ENCODE results near the gene SPATS2. TPM values are rescaled to one million over a fixed set of nuclear protein-coding genes. Genes with fewer than 3 reads are reported as not detected.

SPATS2 gene
- total RNA-seq, 2 experiments from 2014 or later, result 8.5 to 9.1 TPM

DNA sequence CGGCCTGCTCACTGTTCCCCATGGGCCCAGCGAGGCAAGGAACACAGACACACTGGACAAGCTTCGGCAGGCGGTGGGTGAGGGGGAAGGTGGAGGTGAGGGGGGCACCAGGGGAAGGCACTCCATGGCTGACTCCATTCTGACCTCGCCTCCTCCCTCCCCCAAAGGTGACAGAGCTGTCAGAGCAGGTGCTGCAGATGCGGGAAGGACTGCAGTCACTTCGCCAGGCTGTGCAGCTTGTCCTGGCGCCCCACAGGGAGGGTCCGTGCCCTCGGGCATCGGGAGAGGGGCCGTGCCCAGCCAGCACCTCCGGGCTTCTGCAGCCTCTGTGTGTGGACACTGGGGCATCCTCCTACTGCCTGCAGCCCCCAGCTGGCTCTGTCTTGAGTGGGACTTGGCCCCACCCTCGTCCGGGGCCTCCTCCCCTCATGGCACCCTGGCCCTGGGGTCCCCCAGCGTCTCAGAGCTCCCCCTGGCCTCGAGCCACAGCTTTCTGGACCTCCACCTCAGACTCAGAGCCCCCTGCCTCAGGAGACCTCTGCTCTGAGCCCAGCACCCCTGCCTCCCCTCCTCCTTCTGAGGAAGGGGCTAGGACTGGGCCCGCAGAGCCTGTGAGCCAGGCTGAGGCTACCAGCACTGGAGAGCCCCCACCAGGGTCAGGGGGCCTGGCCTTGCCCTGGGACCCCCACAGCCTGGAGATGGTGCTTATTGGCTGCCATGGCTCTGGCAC, 190.1 kb downstream of the SPATS2 start:
- DNase-seq, result no peak
- Mint-ChIP-seq H3K27me3 (no peaks in the 10 kb centered on the region), H3K27ac (no peak overlapping the region), H3K36me3 (peaks cover 18% of the 10 kb centered on the region), H3K4me3 (no peak overlapping the region), H3K4me1 (peaks cover 25% of the 10 kb centered on the region), H3K9me3 (no peaks in the 10 kb centered on the region)

GRCh38 chr12:49557917-49558215, 190.6 kb downstream of the SPATS2 start:
- Mint-ChIP-seq H3K9me3 (no peaks in the 10 kb centered on the region), H3K27me3 (no peaks in the 10 kb centered on the region)

DNA sequence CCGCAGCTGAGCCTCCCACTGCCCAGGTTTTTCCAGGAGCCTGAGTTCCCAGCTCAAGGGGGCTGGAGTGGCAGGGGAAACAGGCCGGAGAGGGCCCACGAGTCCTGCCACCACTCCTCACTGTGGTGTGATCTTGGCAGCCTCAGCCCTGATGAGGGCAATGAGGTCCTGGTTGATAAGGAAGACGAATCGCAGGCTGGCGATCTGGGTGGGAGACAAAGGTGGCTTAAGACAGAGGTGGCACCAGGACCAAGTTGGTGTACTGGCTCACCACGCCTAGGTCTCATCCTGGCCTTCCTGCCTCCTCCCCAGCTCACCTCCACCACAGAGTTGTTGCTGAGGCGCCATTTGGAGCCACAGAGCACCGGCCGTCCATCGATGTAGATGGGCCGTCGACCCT, 191.3 kb downstream of the SPATS2 start:
- no peak overlapping the region for H3K4me3 Mint-ChIP-seq
- peaks cover 21% of the 10 kb centered on the region for H3K4me1 Mint-ChIP-seq

More at GRCh38 chr12:49557917-49558215, 190.6 kb downstream of the SPATS2 start:
- Mint-ChIP-seq H3K4me3 (no peak overlapping the region), H3K36me3 (peaks cover 18% of the 10 kb centered on the region), H3K4me1 (peaks cover 23% of the 10 kb centered on the region), H3K27ac (no peak overlapping the region)
- no peak for DNase-seq

DNA sequence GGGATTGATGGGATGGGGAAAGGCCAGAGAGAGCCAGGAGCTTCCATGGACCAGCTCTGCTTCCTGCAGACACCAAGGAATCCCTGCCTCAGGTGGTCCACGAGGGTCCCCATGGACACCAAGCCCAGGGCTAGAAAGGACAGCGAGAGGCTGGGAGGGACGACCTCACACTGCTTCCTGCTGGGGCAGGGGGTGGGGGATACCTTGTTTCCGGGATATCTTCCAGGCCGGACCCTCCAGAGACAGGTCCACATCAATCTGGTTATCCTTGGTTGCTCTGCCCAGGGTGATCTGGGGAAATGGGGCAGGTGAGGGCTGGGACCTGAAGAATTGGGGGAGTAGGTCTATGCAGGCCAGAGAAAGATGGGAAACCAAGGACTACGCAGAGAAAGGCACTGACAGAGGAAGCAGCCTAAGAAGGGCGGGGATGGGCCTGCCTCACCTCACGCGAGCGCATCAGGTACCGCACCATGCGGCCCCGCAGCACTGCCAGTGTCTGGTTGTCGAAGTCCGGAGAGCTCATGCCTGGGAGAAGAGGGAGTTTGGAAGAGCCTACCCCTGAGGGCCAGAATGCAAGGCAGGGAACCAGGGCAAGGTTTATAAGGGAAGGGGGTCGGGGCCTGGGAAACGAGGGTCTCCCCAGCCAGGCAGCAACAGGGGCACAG, 191.9 kb downstream of the SPATS2 start:
- peaks cover 18% of the 10 kb centered on the region for H3K4me1 Mint-ChIP-seq

More for the DNA sequence above, 191.3 kb downstream of the SPATS2 start:
- Mint-ChIP-seq H3K36me3 (peaks cover 18% of the 10 kb centered on the region), H3K9me3 (no peaks in the 10 kb centered on the region), H3K27ac (no peak overlapping the region), H3K27me3 (no peaks in the 10 kb centered on the region)
- no peak for DNase-seq

GRCh38 chr12:49560695-49561094, 193.4 kb downstream of the SPATS2 start:
- Mint-ChIP-seq H3K4me1 (peaks cover 34% of the 10 kb centered on the region), H3K36me3 (peaks cover 32% of the 10 kb centered on the region), H3K27me3 (no peaks in the 10 kb centered on the region), H3K27ac (peak overlapping the region; percentile 43), H3K4me3 (no peak overlapping the region), H3K9me3 (no peaks in the 10 kb centered on the region)
- peak; percentile 45 for DNase-seq

More for the DNA sequence above, 191.9 kb downstream of the SPATS2 start:
- Mint-ChIP-seq H3K4me3 (no peak overlapping the region), H3K36me3 (peaks cover 21% of the 10 kb centered on the region), H3K27me3 (no peaks in the 10 kb centered on the region), H3K9me3 (no peaks in the 10 kb centered on the region), H3K27ac (peak overlapping the region; percentile 58)
- no peak for DNase-seq

DNA sequence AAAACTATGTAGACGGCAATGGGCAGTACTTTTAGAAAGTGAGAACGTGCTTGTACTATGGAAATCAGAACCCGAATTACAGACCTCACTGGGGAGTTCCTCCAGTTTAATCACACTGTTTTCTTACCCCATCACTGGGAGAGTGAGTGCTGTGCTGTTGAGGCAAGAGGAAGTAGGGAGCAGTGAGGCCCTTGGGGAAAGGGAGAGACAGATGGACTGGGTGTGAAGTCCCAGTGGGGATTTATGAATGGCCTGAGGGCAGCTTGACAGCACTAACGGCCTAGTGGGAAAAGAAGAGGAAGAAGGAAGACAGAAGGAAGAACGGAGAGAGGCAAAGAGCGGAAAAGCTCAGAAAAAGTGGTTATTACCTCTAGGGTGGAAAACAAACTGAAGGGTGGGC, 195.0 kb downstream of the SPATS2 start:
- Mint-ChIP-seq H3K4me1 (peaks cover 43% of the 10 kb centered on the region), H3K36me3 (peaks cover 36% of the 10 kb centered on the region), H3K9me3 (no peaks in the 10 kb centered on the region), H3K4me3 (no peak overlapping the region), H3K27me3 (no peaks in the 10 kb centered on the region), H3K27ac (no peak overlapping the region)
- no peak for DNase-seq

DNA sequence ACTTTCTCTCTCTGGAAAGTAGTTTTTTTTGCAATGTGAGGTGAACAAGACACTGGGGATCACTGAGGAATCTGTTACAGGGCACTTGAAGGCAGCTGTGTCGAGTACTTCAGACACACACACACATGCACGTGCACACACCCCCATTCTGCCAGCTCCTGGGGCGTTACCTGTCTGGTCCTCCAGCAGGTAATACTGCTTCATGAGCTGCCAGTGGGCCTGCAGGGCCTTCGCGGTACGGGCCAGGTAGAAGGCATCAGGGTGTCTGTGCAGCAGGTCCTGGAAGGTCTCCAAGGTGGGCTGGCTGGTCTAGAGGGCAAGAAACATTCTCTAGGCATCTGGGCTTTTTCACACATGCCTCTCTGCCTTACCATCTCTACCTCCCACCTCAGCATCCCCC, 195.6 kb downstream of the SPATS2 start:
- Mint-ChIP-seq H3K4me3 (no peak overlapping the region), H3K27ac (no peak overlapping the region), H3K36me3 (peaks cover 38% of the 10 kb centered on the region), H3K4me1 (peaks cover 43% of the 10 kb centered on the region), H3K9me3 (no peaks in the 10 kb centered on the region), H3K27me3 (no peaks in the 10 kb centered on the region)
- no peak for DNase-seq

GRCh38 chr12:49563951-49564685, 196.9 kb downstream of the SPATS2 start:
- DNase-seq, result no peak
- H3K9me3 Mint-ChIP-seq, result no peaks in the 10 kb centered on the region
- no peaks in the 10 kb centered on the region for H3K27me3 Mint-ChIP-seq
- peaks cover 45% of the 10 kb centered on the region for H3K4me1 Mint-ChIP-seq
- H3K36me3 Mint-ChIP-seq, result peaks cover 34% of the 10 kb centered on the region
- H3K4me3 Mint-ChIP-seq, result no peak overlapping the region
- no peak overlapping the region for H3K27ac Mint-ChIP-seq

DNA sequence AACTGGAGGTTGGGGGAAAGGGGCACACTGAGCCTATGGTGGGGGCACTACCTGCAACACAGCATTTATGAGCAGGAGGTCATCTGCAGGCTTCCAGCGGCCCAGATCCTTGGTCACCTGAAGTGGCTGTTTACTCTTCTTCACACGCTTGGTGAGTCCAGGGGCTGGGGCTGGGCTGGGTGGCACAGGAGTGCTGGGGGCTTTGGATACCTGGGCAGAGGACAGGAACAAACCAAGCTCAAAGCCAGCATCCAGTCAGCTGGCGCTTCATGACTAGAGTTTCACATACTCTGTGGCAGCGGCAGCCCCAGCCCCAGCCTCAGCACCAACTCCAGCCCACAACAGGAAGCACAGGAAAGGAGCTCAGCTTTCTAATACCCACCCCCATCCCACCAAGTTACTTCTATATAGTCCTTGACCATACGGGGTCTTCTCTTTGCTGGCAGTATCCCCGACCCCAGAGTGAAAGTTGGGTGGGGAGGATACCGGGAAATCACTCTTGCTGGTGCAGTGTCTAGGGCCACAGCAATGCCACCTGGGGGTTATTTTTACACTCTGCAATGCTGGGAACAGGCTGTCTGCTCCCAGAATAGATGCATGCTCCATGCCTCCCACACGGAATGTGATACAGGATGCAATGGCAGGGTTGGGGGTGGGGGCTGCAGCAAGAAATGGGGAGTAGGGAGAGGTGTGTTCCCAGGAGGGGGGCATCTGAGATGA, 197.6 kb downstream of the SPATS2 start:
- H3K36me3 Mint-ChIP-seq, result peaks cover 31% of the 10 kb centered on the region
- no peak for DNase-seq
- no peaks in the 10 kb centered on the region for H3K9me3 Mint-ChIP-seq
- no peaks in the 10 kb centered on the region for H3K27me3 Mint-ChIP-seq
- H3K4me1 Mint-ChIP-seq, result peaks cover 46% of the 10 kb centered on the region
- H3K27ac Mint-ChIP-seq, result no peak overlapping the region
- no peak overlapping the region for H3K4me3 Mint-ChIP-seq

DNA sequence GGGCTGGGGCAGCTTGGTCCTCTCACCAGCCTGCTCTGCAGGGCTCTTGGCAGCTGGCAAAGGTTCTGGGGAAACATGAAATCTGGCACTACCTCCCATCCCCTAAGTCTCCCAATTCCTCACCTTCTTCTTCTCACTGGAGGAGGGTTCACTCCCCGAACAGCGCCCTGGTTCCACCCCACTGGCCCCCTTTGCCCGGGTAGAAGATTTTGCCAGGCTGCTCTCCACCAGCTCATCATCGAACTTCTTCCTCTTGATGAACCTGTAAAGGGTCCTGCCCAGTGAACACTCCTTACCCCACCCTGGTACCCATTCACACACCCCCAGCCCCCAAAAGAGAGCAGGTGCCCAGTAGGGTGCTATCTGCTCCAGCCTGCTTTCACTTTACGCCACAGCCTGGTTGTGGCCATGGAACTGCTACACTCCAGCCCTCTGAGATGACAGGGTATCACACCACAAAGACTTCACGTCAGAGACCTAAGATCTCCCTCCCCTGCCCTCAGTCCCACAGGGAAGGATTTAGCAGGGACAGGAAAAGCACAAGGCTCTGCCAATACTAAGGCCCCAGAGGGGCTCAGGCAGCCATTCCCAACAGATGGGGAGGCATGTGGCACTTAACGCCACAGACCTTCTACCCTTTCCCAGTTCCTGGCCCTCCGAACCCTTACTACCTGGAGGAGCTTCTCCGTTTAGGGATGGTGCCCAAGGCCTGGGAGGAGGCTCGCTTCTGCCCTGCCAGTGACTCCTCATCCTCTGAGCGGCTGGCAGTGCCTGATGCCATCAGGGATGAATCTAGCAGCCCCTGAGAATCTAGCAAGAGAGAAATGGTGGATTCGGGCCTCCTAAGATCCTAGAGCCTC, 198.4 kb downstream of the SPATS2 start:
- Mint-ChIP-seq H3K9me3 (no peaks in the 10 kb centered on the region), H3K27me3 (no peaks in the 10 kb centered on the region), H3K36me3 (peaks cover 31% of the 10 kb centered on the region), H3K27ac (no peak overlapping the region), H3K4me1 (peaks cover 43% of the 10 kb centered on the region), H3K4me3 (no peak overlapping the region)
- DNase-seq, result no peak

GRCh38 chr12:49566361-49566760, 199.1 kb downstream of the SPATS2 start:
- H3K27ac Mint-ChIP-seq, result no peak overlapping the region
- peak overlapping the region; percentile 100 for H3K4me3 Mint-ChIP-seq

GRCh38 chr12:49567302-49567610, 200.0 kb downstream of the SPATS2 start:
- peaks cover 41% of the 10 kb centered on the region for H3K4me1 Mint-ChIP-seq
- H3K27me3 Mint-ChIP-seq, result no peaks in the 10 kb centered on the region
- peak overlapping the region; percentile 100 for H3K4me3 Mint-ChIP-seq
- H3K27ac Mint-ChIP-seq, result peak overlapping the region; percentile 98
- no peaks in the 10 kb centered on the region for H3K9me3 Mint-ChIP-seq
- DNase-seq, result no peak
- peaks cover 24% of the 10 kb centered on the region for H3K36me3 Mint-ChIP-seq

More at GRCh38 chr12:49566361-49566760, 199.1 kb downstream of the SPATS2 start:
- peaks cover 31% of the 10 kb centered on the region for H3K36me3 Mint-ChIP-seq
- no peaks in the 10 kb centered on the region for H3K9me3 Mint-ChIP-seq
- no peak for DNase-seq
- H3K4me1 Mint-ChIP-seq, result peaks cover 44% of the 10 kb centered on the region
- H3K27me3 Mint-ChIP-seq, result no peaks in the 10 kb centered on the region

DNA sequence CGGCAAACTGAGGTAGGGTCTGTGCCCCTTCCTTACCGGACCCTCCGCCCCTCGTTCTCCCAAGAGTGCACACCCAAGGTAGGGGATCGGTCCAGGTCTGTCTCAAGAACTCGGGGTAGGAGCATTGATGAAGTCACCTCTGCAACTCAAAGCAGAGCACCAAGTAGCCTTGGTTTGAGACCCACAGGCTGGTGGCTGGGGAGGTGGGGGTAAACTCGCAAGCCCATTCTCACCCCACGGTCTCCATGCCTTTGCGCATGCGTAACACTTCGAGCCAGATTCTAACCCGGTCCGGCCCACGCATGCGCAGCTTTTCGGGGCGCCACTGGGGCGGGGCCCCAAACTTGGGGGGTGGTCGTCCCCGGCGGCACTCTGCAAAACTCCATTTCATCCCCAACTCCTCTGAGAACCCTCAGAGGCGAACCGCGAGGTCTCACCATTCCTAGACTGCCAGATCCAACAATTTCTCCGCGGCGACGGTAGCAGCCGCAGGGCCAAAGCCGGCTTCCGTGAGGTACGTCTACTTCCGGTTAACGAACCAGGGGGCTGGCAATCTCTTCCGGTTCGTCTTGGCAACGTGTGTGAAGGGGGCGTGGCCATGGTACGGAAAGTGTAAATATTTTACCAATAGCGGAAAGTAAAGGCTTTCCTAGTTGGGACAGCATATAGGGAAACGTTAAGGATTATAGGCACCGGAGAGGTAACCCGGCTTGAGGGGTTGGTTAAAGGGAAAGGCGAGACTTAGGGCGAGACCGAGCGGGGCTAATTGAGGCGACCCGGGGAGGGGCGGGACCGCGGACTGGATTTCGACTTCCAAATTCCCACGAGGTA, 200.6 kb downstream of the SPATS2 start, which contains the start of gene MCRS1:
Gene MCRS1, minus strand, starts transcription at position 532 of the 831 bp plus-strand sequence. CDS start 1,411 bp downstream, outside the sequence.
- Mint-ChIP-seq H3K4me1 (peaks cover 41% of the 10 kb centered on the region), H3K4me3 (peak within 1 kb of the TSS; percentile 100), H3K9me3 (no peaks in the 10 kb centered on the region), H3K36me3 (peaks cover 23% of the 10 kb centered on the region), H3K27me3 (no peaks in the 10 kb centered on the region), H3K27ac (peak within 1 kb of the TSS; percentile 98)
- DNase-seq, result peak; percentile 84

Data from activated naive CD8-positive, alpha-beta T cell treated with anti-CD3 and anti-CD28 coated beads for 36 hours (primary cell).